HEK293 (cell line): Measurements from ENCODE around the gene PRKG1.

ENCODE experiments used
- CTCF ChIA-PET: fragments of 350-600 bp; formaldehyde crosslinking; extraction: SDS; loops from one replicate; lab custom pipeline; 2021; ENCODE audit warnings: antibody characterized with exemption; lab: Yijun Ruan, JAX
- POLR2A ChIA-PET: fragments of 300-600 bp; formaldehyde crosslinking; extraction: SDS; loops from one replicate; lab custom pipeline; 2020; ENCODE audit warnings: antibody characterized with exemption, inconsistent platforms; lab: Yijun Ruan, JAX
- H3K27ac ChIP-seq: fragments of 200-500 bp; sonication (Bioruptor generic); 2 replicates; pipeline ENCODE4 v1.5.1; 2014; ENCODE audit warnings: low read depth, low read length, control low read depth, inconsistent platforms; ENCODE audit errors: extremely low read depth
- H3K36me3 ChIP-seq, 2 experiments: fragments of 200-500 bp in 1 of 2; sonication (Bioruptor generic) in 1 of 2; 1 replicate in 1 of 2; 2 replicates in 1 of 2; pipeline ENCODE4 v1.5.1; 2014 to 2017; ENCODE audit warnings: inconsistent platforms in 2 of 2, low read length in 2 of 2; ENCODE audit not compliant: control insufficient read depth in 2 of 2, insufficient read depth in 1 of 2
- H3K4me1 ChIP-seq: fragments of 200-500 bp; sonication (Bioruptor generic); 2 replicates; pipeline ENCODE4 v1.5.1; 2014; ENCODE audit warnings: mild to moderate bottlenecking, low read length, inconsistent platforms; ENCODE audit not compliant: control insufficient read depth, insufficient read depth
- H3K4me3 ChIP-seq: 2 replicates; pipeline ENCODE4 v1.5.1; 2011; ENCODE audit warnings: low read depth, mild to moderate bottlenecking, control low read depth, low read length, moderate library complexity
- H3K9me3 ChIP-seq: fragments of 200-500 bp; sonication (Bioruptor generic); 2 replicates; pipeline ENCODE4 v1.5.1; 2014; ENCODE audit warnings: low read depth, low read length, inconsistent platforms; ENCODE audit not compliant: control insufficient read depth, insufficient read depth
- GLIS1 ChIP-seq: fragments of 450-650 bp; formaldehyde crosslinking; IDR thresholded peaks from 2 replicates; pipeline ENCODE4 v1.5.1; 2016; ENCODE audit warnings: missing biosample characterization, missing genetic modification characterization
- KLF9 ChIP-seq: fragments of 450-650 bp; formaldehyde crosslinking; IDR thresholded peaks from 2 replicates; pipeline ENCODE4 v1.5.1; 2016; ENCODE audit warnings: missing biosample characterization, missing genetic modification characterization, low read depth
- ZBTB17 ChIP-seq: fragments of 450-650 bp; formaldehyde crosslinking; IDR thresholded peaks from 2 replicates; pipeline ENCODE4 v1.5.1; 2016; ENCODE audit warnings: missing biosample characterization, missing genetic modification characterization
- ZFP41 ChIP-seq: fragments of 450-650 bp; formaldehyde crosslinking; IDR thresholded peaks from 2 replicates; pipeline ENCODE4 v1.5.1; 2016; ENCODE audit warnings: missing biosample characterization, missing genetic modification characterization, borderline replicate concordance
- ZIC2 ChIP-seq: fragments of 450-650 bp; formaldehyde crosslinking; IDR thresholded peaks from 2 replicates; pipeline ENCODE4 v1.5.1; 2016; ENCODE audit warnings: missing biosample characterization, missing genetic modification characterization
- ZNF10 ChIP-seq: fragments of 450-650 bp; formaldehyde crosslinking; IDR thresholded peaks from 2 replicates; pipeline ENCODE4 v1.5.1; 2017; ENCODE audit warnings: missing biosample characterization, missing genetic modification characterization
- ZNF146 ChIP-seq: fragments of 450-650 bp; formaldehyde crosslinking; IDR thresholded peaks from 2 replicates; pipeline ENCODE4 v1.5.1; 2016; ENCODE audit warnings: missing biosample characterization, missing genetic modification characterization
- ZNF169 ChIP-seq: fragments of 450-650 bp; formaldehyde crosslinking; IDR thresholded peaks from 2 replicates; pipeline ENCODE4 v1.5.1; 2016; ENCODE audit warnings: missing biosample characterization, missing genetic modification characterization
- ZNF174 ChIP-seq: fragments of 450-650 bp; formaldehyde crosslinking; IDR thresholded peaks from 2 replicates; pipeline ENCODE4 v1.5.0; 2017; ENCODE audit warnings: missing biosample characterization, mild to moderate bottlenecking, missing genetic modification characterization
- ZNF239 ChIP-seq: fragments of 450-650 bp; formaldehyde crosslinking; IDR thresholded peaks from 2 replicates; pipeline ENCODE4 v1.5.1; 2016; ENCODE audit warnings: missing biosample characterization, missing genetic modification characterization
- ZNF37A ChIP-seq: fragments of 450-650 bp; IDR thresholded peaks from 2 replicates; pipeline ENCODE4 v1.5.1; 2018; ENCODE audit warnings: missing biosample characterization, missing genetic modification characterization
- ZNF473 ChIP-seq: fragments of 450-650 bp; formaldehyde crosslinking; IDR thresholded peaks from 2 replicates; pipeline ENCODE4 v1.5.1; 2017; ENCODE audit warnings: missing biosample characterization, missing genetic modification characterization
- ZNF510 ChIP-seq: fragments of 450-650 bp; formaldehyde crosslinking; IDR thresholded peaks from 2 replicates; pipeline ENCODE4 v1.5.1; 2018; ENCODE audit warnings: mild to moderate bottlenecking, missing genetic modification characterization, missing biosample characterization; ENCODE audit not compliant: insufficient replicate concordance
- ZNF548 ChIP-seq: fragments of 450-650 bp; formaldehyde crosslinking; IDR thresholded peaks from 2 replicates; pipeline ENCODE4 v1.5.1; 2016; ENCODE audit warnings: missing biosample characterization, missing genetic modification characterization
- ZNF549 ChIP-seq: fragments of 450-650 bp; IDR thresholded peaks from 2 replicates; pipeline ENCODE4 v1.5.1; 2018; ENCODE audit warnings: missing biosample characterization, missing genetic modification characterization, mild to moderate bottlenecking, inconsistent platforms, moderate library complexity
- ZNF621 ChIP-seq: fragments of 450-650 bp; formaldehyde crosslinking; IDR thresholded peaks from 2 replicates; pipeline ENCODE4 v1.5.1; 2017; ENCODE audit warnings: missing biosample characterization, missing genetic modification characterization
- ZNF626 ChIP-seq: fragments of 450-650 bp; sonication (Bioruptor Pico); formaldehyde crosslinking; IDR thresholded peaks from 2 replicates; pipeline ENCODE4 v1.5.1; 2018; ENCODE audit warnings: missing biosample characterization, missing genetic modification characterization, inconsistent platforms
- ZNF76 ChIP-seq: fragments of 450-650 bp; formaldehyde crosslinking; IDR thresholded peaks from 2 replicates; pipeline ENCODE4; 2016; ENCODE audit warnings: low read depth, missing biosample characterization, missing genetic modification characterization, borderline replicate concordance
- TF ChIP-seq, protein P1 (sequence below): fragments of 450-650 bp; formaldehyde crosslinking; IDR thresholded peaks from 2 replicates; pipeline ENCODE4 v1.5.1; 2016; ENCODE audit warnings: missing biosample characterization, missing genetic modification characterization
- TF ChIP-seq, protein P2 (sequence below): fragments of 450-650 bp; formaldehyde crosslinking; IDR thresholded peaks from 2 replicates; pipeline ENCODE4 v1.5.1; 2016; ENCODE audit warnings: missing biosample characterization, missing genetic modification characterization

PRKG1 gene

GRCh38 chr10:51416494-51416893 lies 342.2 kb downstream of the PRKG1 start:
- H3K4me1 ChIP-seq, result no peaks in the 10 kb centered on the region
- H3K4me3 ChIP-seq, result no peak overlapping the region
- no peak for TF ChIP-seq ZNF37A (tag by site-specific recombination)
- TF ChIP-seq GLIS1 (tag by site-specific recombination), result no peak
- TF ChIP-seq ZFP41 (tag by site-specific recombination), result no peak
- no peak for TF ChIP-seq ZNF239 (tag by site-specific recombination)
- no peak for TF ChIP-seq KLF9 (tag by site-specific recombination)
- no peak for TF ChIP-seq ZNF473 (tag by site-specific recombination)
- no peak for TF ChIP-seq ZNF548
- TF ChIP-seq ZIC2 (tag by site-specific recombination), result no peak
- no peak for TF ChIP-seq ZNF621 (tag by site-specific recombination)
- TF ChIP-seq, protein P1, sequence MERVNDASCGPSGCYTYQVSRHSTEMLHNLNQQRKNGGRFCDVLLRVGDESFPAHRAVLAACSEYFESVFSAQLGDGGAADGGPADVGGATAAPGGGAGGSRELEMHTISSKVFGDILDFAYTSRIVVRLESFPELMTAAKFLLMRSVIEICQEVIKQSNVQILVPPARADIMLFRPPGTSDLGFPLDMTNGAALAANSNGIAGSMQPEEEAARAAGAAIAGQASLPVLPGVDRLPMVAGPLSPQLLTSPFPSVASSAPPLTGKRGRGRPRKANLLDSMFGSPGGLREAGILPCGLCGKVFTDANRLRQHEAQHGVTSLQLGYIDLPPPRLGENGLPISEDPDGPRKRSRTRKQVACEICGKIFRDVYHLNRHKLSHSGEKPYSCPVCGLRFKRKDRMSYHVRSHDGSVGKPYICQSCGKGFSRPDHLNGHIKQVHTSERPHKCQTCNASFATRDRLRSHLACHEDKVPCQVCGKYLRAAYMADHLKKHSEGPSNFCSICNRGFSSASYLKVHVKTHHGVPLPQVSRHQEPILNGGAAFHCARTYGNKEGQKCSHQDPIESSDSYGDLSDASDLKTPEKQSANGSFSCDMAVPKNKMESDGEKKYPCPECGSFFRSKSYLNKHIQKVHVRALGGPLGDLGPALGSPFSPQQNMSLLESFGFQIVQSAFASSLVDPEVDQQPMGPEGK (tag by site-specific recombination), result no peak
- TF ChIP-seq ZNF169 (tag by site-specific recombination), result no peak
- TF ChIP-seq, all 188 proteins: peak for 0
- H3K27ac ChIP-seq, result no peak overlapping the region
- ChIA-PET POLR2A (no interaction called here), CTCF (no interaction called here)
- H3K9me3 ChIP-seq, result no peaks in the 10 kb centered on the region
- no peaks in the 10 kb centered on the region for H3K36me3 ChIP-seq

- no peak overlapping the region for H3K27ac ChIP-seq
- CTCF ChIA-PET, result interaction anchor here (0.7 to 1.4 kb wide), 3 partner anchors 8 to 356 kb away, joined by 3 to 6 read pairs (median 3); no protein-coding TSS in a partner anchor
- H3K9me3 ChIP-seq, result no peaks in the 10 kb centered on the region
- no peaks in the 10 kb centered on the region for H3K4me1 ChIP-seq
- no peaks in the 10 kb centered on the region for H3K36me3 ChIP-seq
- POLR2A ChIA-PET, result no interaction called here
- no peak overlapping the region for H3K4me3 ChIP-seq
- no peak for TF ChIP-seq ZNF10 (tag by site-specific recombination)
- TF ChIP-seq ZNF174, result no peak
- TF ChIP-seq ZNF549 (tag by site-specific recombination), result no peak
- TF ChIP-seq ZNF510 (tag by site-specific recombination), result no peak
- TF ChIP-seq ZNF473 (tag by site-specific recombination), result no peak
- TF ChIP-seq ZNF146 (tag by site-specific recombination), result no peak
- TF ChIP-seq ZNF626 (tag by site-specific recombination), result no peak
- TF ChIP-seq ZNF76, result no peak
- TF ChIP-seq, protein P2, sequence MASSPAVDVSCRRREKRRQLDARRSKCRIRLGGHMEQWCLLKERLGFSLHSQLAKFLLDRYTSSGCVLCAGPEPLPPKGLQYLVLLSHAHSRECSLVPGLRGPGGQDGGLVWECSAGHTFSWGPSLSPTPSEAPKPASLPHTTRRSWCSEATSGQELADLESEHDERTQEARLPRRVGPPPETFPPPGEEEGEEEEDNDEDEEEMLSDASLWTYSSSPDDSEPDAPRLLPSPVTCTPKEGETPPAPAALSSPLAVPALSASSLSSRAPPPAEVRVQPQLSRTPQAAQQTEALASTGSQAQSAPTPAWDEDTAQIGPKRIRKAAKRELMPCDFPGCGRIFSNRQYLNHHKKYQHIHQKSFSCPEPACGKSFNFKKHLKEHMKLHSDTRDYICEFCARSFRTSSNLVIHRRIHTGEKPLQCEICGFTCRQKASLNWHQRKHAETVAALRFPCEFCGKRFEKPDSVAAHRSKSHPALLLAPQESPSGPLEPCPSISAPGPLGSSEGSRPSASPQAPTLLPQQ (tag by site-specific recombination), result no peak
- TF ChIP-seq ZBTB17 (tag by site-specific recombination), result no peak
Measured at GRCh38 chr10:51419196-51420093, 345.2 kb downstream of the PRKG1 start.
